Upper lobe of right lung (tissue), 1 donor: ENCODE results near the gene ABCC8. TPM values are rescaled to one million over a fixed set of nuclear protein-coding genes. Genes with fewer than 3 reads are reported as not detected.
A peak's percentile ranks its signal among the peaks of the same experiment; 100 is the strongest.

ENCODE experiments used
- ATAC-seq: fragments of 200-7000 bp; cut with Tn5 transposase; one replicate; pipeline ENCODE4 v1.9.1; 2020; ENCODE audit warnings: mild to moderate bottlenecking, moderate library complexity
- DNase-seq: peaks from one replicate; pipeline ENCODE4 v3.0.0-alpha.2; 2020
- H3K27ac ChIP-seq: fragments of 200-600 bp; one replicate; pipeline ENCODE4 v1.8.0; 2022
- H3K27me3 ChIP-seq: fragments of 200-600 bp; one replicate; pipeline ENCODE4 v1.8.0; 2022; ENCODE audit warnings: mild to moderate bottlenecking
- H3K36me3 ChIP-seq: fragments of 200-600 bp; one replicate; pipeline ENCODE4 v1.8.0; 2022
- H3K4me1 ChIP-seq: fragments of 200-600 bp; one replicate; pipeline ENCODE4 v1.8.0; 2022
- H3K4me3 ChIP-seq: fragments of 200-600 bp; one replicate; pipeline ENCODE4 v1.8.0; 2022; ENCODE audit warnings: mild to moderate bottlenecking
- H3K9me3 ChIP-seq: fragments of 200-600 bp; one replicate; pipeline ENCODE4 v1.8.0; 2022
- CTCF ChIP-seq: fragments of 200-600 bp; IDR thresholded peaks from one replicate; pipeline ENCODE4 v1.8.0; 2022; ENCODE audit warnings: antibody characterized with exemption
- intact Hi-C: fragments of 100-400 bp; cut with DNase I; formaldehyde crosslinking; loops from one replicate; pipeline ENCODE4 v1.11.0; 2022
- total RNA-seq: library from RNA; stranded (reverse); fragmentation: NEBNext Ultra II Directional; extraction: Animal tissue kit (Norgen Biotek cat#: 25700); gene quantifications from one replicate; pipeline ENCODE4 v1.2.1, GENCODE V29; 2021
- donor health status: DM: no; HTN: yes; CAD: no; lungs with severe emphysema.

The ABCC8 gene
- total RNA-seq, 1 donor from 2014 or later, result 4.7 TPM

- ATAC-seq, result peak; percentile 90
- Histone ChIP-seq H3K27me3 (no peaks in the 10 kb centered on the region), H3K4me3 (no peak overlapping the region), H3K27ac (peak overlapping the region; percentile 48), H3K36me3 (no peaks in the 10 kb centered on the region), H3K9me3 (no peaks in the 10 kb centered on the region), H3K4me1 (peaks cover 13% of the 10 kb centered on the region)
- intact Hi-C loops, result no loop called here
- peak; percentile 51 for TF ChIP-seq CTCF
- peak; percentile 88 for DNase-seq
Measured at GRCh38 chr11:17405232-17406005, 71.2 kb downstream of the ABCC8 start.

GRCh38 chr11:17403980-17404759 is 72.5 kb downstream of the ABCC8 start:
- ATAC-seq (no peak), DNase-seq (no peak)
- H3K4me3 ChIP-seq, result no peak overlapping the region
- H3K36me3 ChIP-seq, result no peaks in the 10 kb centered on the region
- intact Hi-C loops, result no loop called here
- no peaks in the 10 kb centered on the region for H3K27me3 ChIP-seq
- peaks cover 13% of the 10 kb centered on the region for H3K4me1 ChIP-seq
- no peaks in the 10 kb centered on the region for H3K9me3 ChIP-seq
- TF ChIP-seq CTCF, result no peak
- peak overlapping the region; percentile 48 for H3K27ac ChIP-seq

- DNase-seq, result no peak
- no peak for ATAC-seq
Measured at GRCh38 chr11:17402486-17402885, 74.2 kb downstream of the ABCC8 start.

GRCh38 chr11:17401841-17402240 is 74.8 kb downstream of the ABCC8 start:
- H3K36me3 ChIP-seq, result no peaks in the 10 kb centered on the region
- intact Hi-C loops, result no loop called here
- H3K27ac ChIP-seq, result no peak overlapping the region
- no peaks in the 10 kb centered on the region for H3K27me3 ChIP-seq
- no peak for TF ChIP-seq CTCF
- H3K4me3 ChIP-seq, result no peak overlapping the region
- DNase-seq (no peak), ATAC-seq (no peak)
- H3K4me1 ChIP-seq, result peaks cover 11% of the 10 kb centered on the region
- no peaks in the 10 kb centered on the region for H3K9me3 ChIP-seq

More at GRCh38 chr11:17402486-17402885, 74.2 kb downstream of the ABCC8 start:
- Histone ChIP-seq H3K9me3 (no peaks in the 10 kb centered on the region), H3K27me3 (no peaks in the 10 kb centered on the region), H3K4me1 (peaks cover 13% of the 10 kb centered on the region), H3K36me3 (no peaks in the 10 kb centered on the region), H3K4me3 (no peak overlapping the region), H3K27ac (no peak overlapping the region)
- intact Hi-C loops, result no loop called here
- no peak for TF ChIP-seq CTCF

- Histone ChIP-seq H3K9me3 (no peaks in the 10 kb centered on the region), H3K4me3 (no peak overlapping the region), H3K27me3 (no peaks in the 10 kb centered on the region), H3K4me1 (peaks cover 6% of the 10 kb centered on the region), H3K36me3 (no peaks in the 10 kb centered on the region), H3K27ac (no peak overlapping the region)
- ATAC-seq (no peak), DNase-seq (no peak)
- no peak for TF ChIP-seq CTCF
- intact Hi-C loops, result no loop called here
Measured at GRCh38 chr11:17401316-17401715, 75.3 kb downstream of the ABCC8 start.
